ENCODE results near the gene PLP2.

The PLP2 gene

DNA sequence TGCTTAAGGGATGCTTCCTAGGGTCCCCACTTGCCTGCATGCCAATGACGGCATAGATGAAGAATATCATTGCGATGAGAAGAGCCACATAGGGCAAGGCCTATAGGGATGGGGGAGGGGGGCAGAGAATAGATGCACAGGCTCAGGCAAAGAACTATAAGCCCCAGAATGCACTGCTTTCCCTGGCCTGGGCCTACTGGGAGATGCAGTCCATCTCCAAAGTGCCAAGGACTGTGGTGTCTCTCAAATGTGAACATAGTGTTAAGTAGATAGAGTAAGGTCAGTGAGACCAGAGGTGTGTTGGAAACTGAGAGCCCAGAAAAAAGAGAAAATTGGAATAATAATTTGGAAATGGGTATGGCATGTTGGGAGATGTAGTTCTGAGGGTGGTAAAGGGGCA, 40.5 kb downstream of the PLP2 start:
- no peak for DNase-seq

DNA sequence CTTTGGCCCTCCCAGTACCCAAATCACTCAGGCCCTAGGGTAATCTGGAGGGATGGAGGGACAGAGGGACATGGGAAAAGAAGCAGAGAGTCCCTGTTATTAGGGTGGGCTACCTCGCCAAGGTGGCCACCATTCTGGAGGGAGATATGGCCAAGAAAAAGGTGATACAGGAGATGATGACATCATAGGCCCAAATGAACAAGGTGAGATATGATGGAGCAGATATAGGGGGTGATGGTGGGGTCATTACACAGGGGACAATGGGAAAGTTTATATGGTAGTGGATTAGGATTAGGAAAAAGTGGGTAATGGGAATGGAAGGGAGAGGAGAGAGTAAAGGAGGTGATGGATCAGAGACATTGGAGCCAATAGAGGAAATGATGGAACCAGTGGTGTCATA, 41.2 kb downstream of the PLP2 start:
- DNase-seq: no peak

DNA sequence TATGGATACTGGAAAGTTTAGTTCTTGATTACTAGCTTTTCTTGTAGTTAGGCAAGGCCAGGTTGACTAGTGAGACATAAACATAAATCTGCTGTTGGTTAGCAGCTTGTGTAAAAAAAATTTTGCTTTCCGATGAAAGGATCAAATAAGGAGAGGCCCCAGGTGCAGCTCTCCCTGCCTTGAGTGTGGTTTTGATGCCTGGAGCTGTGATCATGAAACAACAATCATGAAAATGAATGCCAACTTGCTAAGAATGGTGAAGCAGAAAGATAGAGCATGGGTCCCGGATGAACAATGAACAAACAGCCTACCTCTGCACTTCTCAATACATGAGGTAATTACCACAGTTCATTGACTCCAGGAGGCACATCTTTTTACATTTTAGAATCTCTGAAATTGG, 42.7 kb downstream of the PLP2 start:
- no peak for DNase-seq

DNA sequence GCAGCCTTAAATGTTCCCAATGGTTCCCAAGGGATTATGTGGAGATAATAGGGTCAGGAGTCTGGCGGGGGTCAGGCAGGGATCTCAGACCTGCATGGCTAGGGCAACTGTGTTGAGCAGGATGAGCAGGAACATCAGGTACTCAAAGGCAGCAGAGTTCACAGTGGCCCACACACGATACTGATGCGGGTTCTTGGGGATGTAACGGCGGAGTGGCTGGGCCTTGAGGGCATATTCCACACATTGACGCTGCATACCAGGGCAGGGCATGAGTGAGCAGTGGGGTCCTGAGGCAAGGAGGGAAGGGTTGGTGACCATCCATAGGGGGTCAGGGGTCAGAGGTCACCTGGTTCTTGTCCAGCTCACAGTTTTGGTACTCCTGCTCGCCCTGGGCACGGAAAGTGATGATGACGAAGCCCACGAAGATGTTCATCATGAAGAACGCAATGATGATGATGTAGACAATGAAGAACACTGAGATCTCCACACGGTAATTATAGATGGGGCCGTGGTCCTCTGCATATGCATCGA, 43.4 kb downstream of the PLP2 start:
- DNase-seq: no peak

DNA sequence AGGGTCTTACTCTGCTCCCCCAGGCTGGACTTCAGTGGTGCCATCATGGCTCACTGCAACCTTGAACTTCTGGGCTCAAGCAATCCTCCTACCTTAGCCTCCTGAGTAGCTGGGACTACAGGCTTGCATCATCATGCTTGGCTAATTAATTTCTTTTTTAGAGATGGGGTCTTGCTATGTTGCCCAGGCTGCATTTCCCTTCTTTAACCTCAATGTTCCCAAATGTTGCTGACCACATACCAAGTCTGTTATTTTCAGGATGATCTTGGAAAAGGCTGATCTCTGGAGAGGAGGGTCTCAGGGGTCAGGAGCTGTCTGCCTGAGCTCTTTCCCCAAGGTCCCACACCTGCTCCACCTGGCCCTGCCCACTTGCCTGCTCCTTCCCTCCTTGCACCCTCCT, 48.4 kb downstream of the PLP2 start:
- DNase-seq: no peak

DNA sequence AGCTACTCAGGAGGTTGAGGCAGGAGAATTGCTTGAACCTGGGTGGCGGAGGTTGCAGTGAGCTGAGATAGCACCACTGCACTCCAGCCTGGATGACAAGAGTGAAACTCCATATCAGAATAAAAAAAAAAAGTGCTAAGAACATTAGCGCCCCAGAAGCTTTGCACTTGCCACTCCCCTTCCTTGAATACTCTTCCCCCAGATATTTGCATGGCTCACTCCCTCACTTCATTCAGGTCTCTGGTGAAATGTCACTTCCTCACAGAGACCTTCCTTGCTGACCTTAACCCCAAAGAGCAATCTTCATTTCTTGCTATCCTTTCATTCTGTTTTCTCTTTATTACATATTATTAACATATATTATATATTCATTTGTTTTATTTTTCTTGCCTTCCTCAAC, 50.2 kb downstream of the PLP2 start:
- DNase-seq: no peak

All from NCI-H2029 (cell line).